ENCODE results near the gene ILRUN.
"Not testable (repeated sequence)": the region's sequence is repeated elsewhere in the genome, so short reads cannot be mapped to it uniquely, and the experiment has no call there.

The ILRUN gene

DNA sequence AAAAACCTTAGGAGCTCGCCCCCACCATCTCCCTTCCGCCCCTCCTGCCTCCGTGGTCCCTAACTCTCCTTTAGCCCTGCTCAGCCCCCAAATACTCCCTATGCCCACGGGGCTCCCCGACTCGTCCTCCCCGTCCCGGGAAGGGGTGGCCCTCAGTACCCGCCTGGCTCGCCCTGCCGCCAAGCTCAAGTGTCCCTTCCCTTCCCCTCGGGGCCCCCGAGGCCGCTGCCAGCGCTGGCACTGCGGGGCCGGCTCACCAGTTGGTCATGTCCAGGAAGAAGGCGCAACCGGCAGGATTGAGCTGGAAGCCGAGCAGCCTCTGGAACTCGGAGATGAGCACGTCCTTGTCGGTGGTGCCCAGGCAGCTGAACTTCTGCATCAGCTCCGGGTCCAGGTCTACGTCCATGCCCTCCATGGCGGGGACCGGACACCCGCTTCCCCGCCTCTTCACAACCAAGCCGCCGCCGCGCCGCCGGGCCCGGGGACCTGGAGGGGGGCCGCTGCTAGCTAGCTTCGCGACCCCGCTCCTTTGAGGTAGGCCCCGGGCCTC, 303 bp downstream of the ILRUN start:
- no peak for FAIRE-seq

- FAIRE-seq: no peak
These were observed 808 bp downstream of the ILRUN start for GRCh38 chr6:34695729-34696188.

GRCh38 chr6:34692280-34692679, 4.3 kb downstream of the ILRUN start:
- FAIRE-seq: no peak

DNA sequence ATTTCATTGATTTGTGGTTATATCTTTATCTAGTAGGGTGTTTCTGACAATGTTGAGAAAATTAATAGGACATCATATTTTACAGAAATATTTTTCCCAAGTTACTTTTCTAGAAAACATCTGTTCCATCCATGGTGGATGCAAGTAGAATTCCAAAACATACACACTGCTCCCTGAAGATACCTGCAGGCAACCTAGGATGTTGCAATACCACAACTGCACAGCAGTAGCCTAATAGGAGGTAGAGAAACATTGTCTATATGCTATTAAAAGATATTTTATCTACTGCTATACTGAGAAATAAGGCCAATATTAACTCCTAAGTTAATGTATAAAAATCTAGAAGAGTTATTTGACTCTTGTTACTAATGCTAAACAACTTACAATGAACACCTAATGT, 6.8 kb downstream of the ILRUN start:
- no peak for FAIRE-seq

GRCh38 chr6:34688956-34689355, 7.6 kb downstream of the ILRUN start:
- no peak for FAIRE-seq

- no peak for FAIRE-seq
These were observed 11.6 kb downstream of the ILRUN start for GRCh38 chr6:34684919-34685318.

GRCh38 chr6:34684364-34684763, 12.2 kb downstream of the ILRUN start:
- no peak for FAIRE-seq

- no peak for FAIRE-seq
These were observed 15.6 kb downstream of the ILRUN start for GRCh38 chr6:34680802-34681515.

DNA sequence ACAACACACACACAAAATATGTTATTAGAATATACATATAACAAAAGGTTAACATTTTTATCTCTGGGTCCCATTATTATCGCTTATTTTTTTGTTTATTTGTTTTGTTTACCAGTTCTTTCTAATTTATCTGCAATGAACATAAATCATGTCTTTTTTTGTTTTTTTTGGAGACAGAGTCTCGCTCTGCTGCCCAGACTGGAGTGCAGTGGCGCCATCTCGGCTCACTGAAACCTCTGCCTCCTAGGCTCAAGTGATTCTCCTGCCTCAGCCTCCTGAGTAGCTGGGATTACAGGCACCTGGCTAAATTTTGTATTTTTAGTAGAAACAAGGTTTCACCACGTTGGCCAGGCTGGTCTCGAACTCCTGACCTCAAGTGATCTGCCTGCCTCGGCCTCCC, 16.3 kb downstream of the ILRUN start:
- not testable (repeated sequence) for FAIRE-seq

DNA sequence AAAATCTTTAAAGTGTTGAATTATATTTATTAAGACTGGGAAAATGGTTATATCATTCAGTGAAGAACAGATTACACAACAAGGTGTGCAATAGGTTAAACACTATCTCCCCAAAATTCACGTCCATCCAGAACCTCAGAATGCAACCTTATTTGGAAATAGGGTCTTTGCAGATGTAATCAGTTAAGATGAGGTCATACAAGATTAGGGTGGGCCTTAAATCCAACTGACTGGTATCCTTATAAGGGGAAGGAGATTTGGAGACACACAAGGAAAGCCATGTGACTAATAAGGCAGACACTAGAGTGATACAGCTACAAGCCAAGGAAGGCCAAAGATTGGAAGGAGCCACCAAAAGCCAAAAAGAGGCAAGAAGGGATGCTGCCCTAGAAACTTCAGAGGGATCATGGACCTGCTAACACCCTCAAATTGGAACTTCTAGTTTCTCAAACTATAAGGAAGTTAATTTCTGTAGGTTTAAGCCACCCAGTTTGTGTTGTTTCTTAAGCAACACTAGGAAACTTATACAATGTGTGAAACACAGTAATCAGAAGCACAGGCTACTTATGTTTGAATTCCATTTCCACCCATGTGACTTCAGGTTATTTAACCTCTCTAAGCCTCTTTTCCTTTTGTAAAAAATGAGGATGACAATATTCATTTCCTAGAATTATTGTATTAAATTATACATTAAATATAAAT, 16.9 kb downstream of the ILRUN start:
- FAIRE-seq: no peak

DNA sequence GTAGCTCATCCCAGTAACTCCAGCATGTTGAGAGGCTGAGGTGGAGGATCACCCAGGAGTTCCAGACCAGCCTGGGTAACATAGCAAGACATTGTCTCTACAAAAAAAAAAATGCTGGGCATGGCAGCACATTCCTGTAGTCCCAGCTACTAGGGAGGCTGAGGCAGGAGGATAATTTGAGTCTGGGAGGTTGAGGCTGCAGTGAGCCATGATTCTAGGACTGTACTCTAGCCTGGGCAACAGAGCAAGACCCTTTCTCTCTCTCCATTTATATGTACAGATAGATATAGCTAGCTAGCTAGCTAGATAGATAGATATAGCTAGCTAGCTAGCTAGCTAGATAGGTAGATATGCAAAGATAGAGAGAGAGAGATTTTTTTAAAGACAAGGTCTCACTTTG, 20.4 kb downstream of the ILRUN start:
- FAIRE-seq: no peak

DNA sequence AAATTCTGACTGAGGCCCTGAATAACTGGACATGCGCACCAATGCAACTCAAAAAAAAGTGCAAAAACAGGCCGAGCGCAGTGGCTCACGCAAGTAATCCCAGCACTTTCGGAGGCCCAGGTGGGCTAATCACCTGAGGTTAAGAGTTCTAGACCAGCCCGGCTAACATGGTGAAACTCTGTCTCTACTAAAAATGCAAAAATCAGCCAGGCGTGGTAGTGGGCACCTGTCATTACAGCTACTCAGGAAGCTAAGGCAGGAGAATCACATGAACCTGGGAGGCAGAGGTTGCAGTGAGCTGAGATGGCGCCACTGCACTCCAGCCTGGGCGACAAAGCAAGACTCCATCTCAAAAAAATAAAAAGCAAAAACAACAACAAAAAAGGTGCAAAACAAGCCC, 21.6 kb downstream of the ILRUN start:
- not testable (repeated sequence) for FAIRE-seq

DNA sequence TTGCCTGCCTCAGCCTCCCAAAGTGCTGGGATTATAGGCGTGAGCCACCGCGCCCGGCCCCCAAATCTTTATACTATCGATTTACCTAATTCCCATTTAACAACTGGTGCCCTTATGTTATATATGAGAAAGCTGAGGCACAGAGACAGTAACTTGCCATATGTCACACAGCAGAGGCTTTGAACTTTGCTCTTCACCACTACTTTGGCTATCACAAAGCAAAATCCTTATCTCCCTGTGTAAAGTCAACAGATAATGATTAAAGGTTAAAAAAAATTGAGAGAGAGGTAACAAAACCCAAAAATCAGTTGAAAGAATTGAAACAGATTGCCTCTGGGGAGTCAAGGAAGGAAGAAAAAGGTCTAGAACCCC, 22.3 kb downstream of the ILRUN start:
- FAIRE-seq: no peak

GRCh38 chr6:34673064-34673463, 23.5 kb downstream of the ILRUN start:
- no peak for FAIRE-seq

DNA sequence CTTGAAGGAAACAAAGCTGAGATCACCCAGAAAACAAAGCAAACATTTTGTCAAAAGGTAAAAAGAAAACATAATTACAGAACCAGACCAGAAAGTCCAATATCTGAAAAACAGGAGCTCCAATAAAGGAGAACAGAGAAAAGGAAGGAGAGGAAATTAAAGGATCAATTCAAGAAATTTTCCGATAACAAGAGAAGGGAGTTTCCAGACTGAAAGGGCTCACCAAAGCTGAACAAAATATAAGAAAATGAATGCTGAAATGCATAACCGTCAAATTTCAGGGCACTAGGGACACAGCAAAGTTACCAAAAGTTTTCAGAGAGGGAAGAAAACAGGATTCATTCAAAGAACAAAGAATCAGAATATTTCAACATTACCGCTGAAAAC, 23.9 kb downstream of the ILRUN start:
- FAIRE-seq: no peak

GRCh38 chr6:34671801-34672656, 24.5 kb downstream of the ILRUN start:
- no peak for FAIRE-seq

DNA sequence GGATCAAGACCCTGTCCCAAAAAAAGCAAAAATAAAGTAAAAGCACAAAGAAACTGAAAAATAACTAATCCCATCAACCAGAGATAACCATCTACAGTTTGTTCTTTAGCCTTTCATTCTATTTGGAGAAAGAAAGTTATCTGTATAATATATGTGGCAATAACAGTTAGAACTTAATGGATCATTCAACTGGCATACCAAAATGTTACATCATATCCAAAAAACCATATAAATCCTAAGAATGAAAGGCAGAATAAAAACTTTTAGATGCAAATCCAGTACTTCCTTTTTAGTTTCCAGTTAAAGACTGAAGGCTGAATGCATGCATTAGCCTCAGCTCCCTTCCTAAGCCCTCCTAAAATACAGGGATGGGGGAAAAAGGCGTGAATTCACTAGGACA, 25.2 kb downstream of the ILRUN start:
- no peak for FAIRE-seq

- FAIRE-seq: not testable (repeated sequence)
These were observed 27.8 kb downstream of the ILRUN start for GRCh38 chr6:34668799-34669198.

- FAIRE-seq: no peak
These were observed 28.9 kb downstream of the ILRUN start for GRCh38 chr6:34667481-34668238.

- FAIRE-seq: no peak
These were observed 31.5 kb downstream of the ILRUN start for GRCh38 chr6:34665019-34665418.

GRCh38 chr6:34664256-34664971, 32.2 kb downstream of the ILRUN start:
- no peak for FAIRE-seq

- FAIRE-seq: no peak
These were observed 32.7 kb downstream of the ILRUN start for GRCh38 chr6:34663831-34664255.

Data from A204.1 (cell line).